Testis (tissue), 3 donors: ENCODE results near the gene SSC4D. TPM values are rescaled to one million over a fixed set of nuclear protein-coding genes. Genes with fewer than 3 reads are reported as not detected.
A peak's percentile ranks its signal among the peaks of the same experiment; 100 is the strongest.

Experiments
- DNase-seq: peaks from one replicate; pipeline ENCODE4 v3.0.0-alpha.2; 2019
- H3K27ac ChIP-seq, 2 donors: fragments of 200-600 bp; sonication (generic); one replicate each; pipeline ENCODE4 v1.5.1; 2019
- H3K27me3 ChIP-seq: fragments of 200-600 bp; sonication (generic); one replicate; pipeline ENCODE4 v1.5.1; 2019
- H3K36me3 ChIP-seq: fragments of 200-600 bp; sonication (generic); one replicate; pipeline ENCODE4 v1.5.1; 2017; ENCODE audit warnings: low read depth; ENCODE audit errors: missing control alignments
- H3K4me1 ChIP-seq: fragments of 200-600 bp; sonication (generic); one replicate; pipeline ENCODE4 v1.5.1; 2019
- H3K4me3 ChIP-seq, 2 donors: fragments of 200-600 bp; sonication (generic); one replicate each; pipeline ENCODE4 v1.5.1; 2017 to 2019
- H3K9me3 ChIP-seq: fragments of 200-600 bp; sonication (generic); one replicate; pipeline ENCODE4 v1.5.1; 2017
- CTCF ChIP-seq, 3 experiments: fragments of 450-650 bp in 2 of 3; fragments of 200-600 bp in 1 of 3; sonication (generic) in 1 of 3; IDR thresholded peaks; one replicate each; pipeline ENCODE4 v1.5.1; 2016 to 2019; ENCODE audit warnings: antibody characterized with exemption in 3 of 3, mild to moderate bottlenecking in 2 of 3, moderate library complexity in 1 of 3
- POLR2A ChIP-seq: fragments of 450-650 bp; IDR thresholded peaks from one replicate; pipeline ENCODE4 v1.6.1; 2017; ENCODE audit warnings: antibody characterized with exemption, mild to moderate bottlenecking, moderate library complexity
- WGBS, 2 donors: methylation state at CpG; one replicate each; pipeline ENCODE4 v1.1.5; 2018; 5-methylcytosine and 5-hydroxymethylcytosine counted together
- intact Hi-C: fragments of 100-400 bp; cut with DNase I; formaldehyde crosslinking; loops from one replicate; pipeline ENCODE4 v1.15.1; 2023; ENCODE audit warnings: low total_unique reads
- polyA plus RNA-seq: library from polyadenylated mRNA; stranded (reverse); fragments of 350-450 nt; fragmentation: Illumina TruSeq; extraction: RNeasy Lipid Tissue Mini Kit (QIAGEN cat#74804); gene quantifications from one replicate; pipeline ENCODE4 v1.2.3, GENCODE V29; 2014; ENCODE audit warnings: low read depth, low replicate concordance; ENCODE audit not compliant: insufficient read depth
- total RNA-seq, 2 donors: library from RNA; depleted of rRNA; stranded (reverse); fragments of >200 nt; gene quantifications; one replicate each; pipeline ENCODE4 v1.2.3, GENCODE V29; 2016

Gene SSC4D
- total and polyA plus RNA-seq, 3 donors from 2014 or later, result 1.8 to 2.8 (median 2.3) TPM

- Histone ChIP-seq H3K4me3 (peak overlapping the region; percentile 84 to 99), H3K27ac (peak overlapping the region; percentile 100), H3K9me3 (no peaks in the 10 kb centered on the region), H3K27me3 (no peaks in the 10 kb centered on the region), H3K4me1 (peaks cover 24% of the 10 kb centered on the region), H3K36me3 (no peaks in the 10 kb centered on the region)
- intact Hi-C loops, result no loop called here
- no peak for TF ChIP-seq POLR2A
- TF ChIP-seq CTCF (IDR thresholded peaks at IDR 0.05), result peak; percentile 60 to 96 (median 89)
- peak; percentile 99 for DNase-seq
- 1% methylated on average over 28 to 40 of the region's 41 CpGs for WGBS, 2 donors
Observed at GRCh38 chr7:76359111-76359977, 50.2 kb downstream of the SSC4D start.

GRCh38 chr7:76358481-76359110 is 50.9 kb downstream of the SSC4D start, which contains the start of gene YWHAG:
YWHAG (minus strand) TSS chr7:76358991; CDS start chr7:76358808, 183 bp downstream.
- 0% methylated on average over 9 to 50 of the region's 80 CpGs for WGBS, 2 donors

GRCh38 chr7:76358011-76358480 is 51.5 kb downstream of the SSC4D start:
- peak; percentile 80 for DNase-seq
- Histone ChIP-seq H3K27me3 (no peaks in the 10 kb centered on the region), H3K4me3 (peak overlapping the region; percentile 84 to 99), H3K27ac (peak overlapping the region; percentile 100), H3K9me3 (no peaks in the 10 kb centered on the region), H3K36me3 (no peaks in the 10 kb centered on the region), H3K4me1 (peaks cover 27% of the 10 kb centered on the region)
- TF ChIP-seq CTCF (IDR thresholded peaks at IDR 0.05) (no peak), POLR2A (no peak)
- WGBS, 2 donors, result 0 to 1% methylated on average over 16 to 27 of the region's 27 CpGs
- intact Hi-C loops, result no loop called here

More at GRCh38 chr7:76358481-76359110, 50.9 kb downstream of the SSC4D start, which contains the start of gene YWHAG:
- intact Hi-C loops, result no loop called here
- peak within 1 kb of the TSS; percentile 84 to 99 for H3K4me3 ChIP-seq
- no peaks in the 10 kb centered on the region for H3K9me3 ChIP-seq
- peaks cover 27% of the 10 kb centered on the region for H3K4me1 ChIP-seq
- DNase-seq, result peak; percentile 94
- peak; percentile 97 for TF ChIP-seq POLR2A
- peak in 1 of 3 experiments; percentile 1 for TF ChIP-seq CTCF (IDR thresholded peaks at IDR 0.05)
- peak within 1 kb of the TSS; percentile 100 for H3K27ac ChIP-seq
- H3K36me3 ChIP-seq, result no peaks in the 10 kb centered on the region
- H3K27me3 ChIP-seq, result no peaks in the 10 kb centered on the region

- Histone ChIP-seq H3K36me3 (no peaks in the 10 kb centered on the region), H3K4me3 (peak overlapping the region; percentile 84 to 99), H3K27ac (peak overlapping the region; percentile 100), H3K27me3 (no peaks in the 10 kb centered on the region), H3K4me1 (peaks cover 27% of the 10 kb centered on the region), H3K9me3 (no peaks in the 10 kb centered on the region)
- no peak for DNase-seq
- intact Hi-C loops, result no loop called here
- TF ChIP-seq CTCF (IDR thresholded peaks at IDR 0.05), result no peak
- TF ChIP-seq POLR2A, result no peak
- 1 to 3% methylated on average over 10 of the region's 10 CpGs for WGBS, 2 donors
Observed at GRCh38 chr7:76357475-76358010, 52.0 kb downstream of the SSC4D start.
